Fibroblast of upper back skin (primary cell): ENCODE results near the gene TENM3.
A peak's percentile ranks its signal among the peaks of the same experiment; 100 is the strongest.
"Not testable (repeated sequence)": the region's sequence is repeated elsewhere in the genome, so short reads cannot be mapped to it uniquely, and the experiment has no call there.

Source experiments
- DNase-seq: peaks from one replicate; pipeline ENCODE4 v3.0.0-alpha.2; 2013

TENM3 gene

GRCh38 chr4:182243204-182243603, at the start of gene TENM3:
TSS of gene TENM3 (plus strand) at chr4:182243402. CDS start at chr4:182324021, 80,619 bp downstream.
- not testable (repeated sequence) for DNase-seq

GRCh38 chr4:182194091-182194824, 48.9 kb upstream of the TENM3 start:
- DNase-seq = no peak

GRCh38 chr4:182197611-182198010, 45.6 kb upstream of the TENM3 start:
- no peak for DNase-seq

GRCh38 chr4:182201871-182202270, 41.3 kb upstream of the TENM3 start:
- no peak for DNase-seq

GRCh38 chr4:182202650-182203049, 40.6 kb upstream of the TENM3 start:
- DNase-seq = no peak

- DNase-seq = peak; percentile 25
These were observed 39.3 kb upstream of the TENM3 start for GRCh38 chr4:182203872-182204411.

GRCh38 chr4:182205306-182205705, 37.9 kb upstream of the TENM3 start:
- no peak for DNase-seq

- no peak for DNase-seq
These were observed 36.9 kb upstream of the TENM3 start for GRCh38 chr4:182206266-182206665.

GRCh38 chr4:182206916-182207315, 36.3 kb upstream of the TENM3 start:
- no peak for DNase-seq

- peak; percentile 90 for DNase-seq
These were observed 35.3 kb upstream of the TENM3 start for GRCh38 chr4:182207830-182208396.

- DNase-seq = no peak
These were observed 34.6 kb upstream of the TENM3 start for GRCh38 chr4:182208526-182209050.

GRCh38 chr4:182212211-182212761, 30.9 kb upstream of the TENM3 start:
- peak; percentile 58 for DNase-seq

- DNase-seq = peak; percentile 72
These were observed 30.2 kb upstream of the TENM3 start for GRCh38 chr4:182213004-182213403.

GRCh38 chr4:182215148-182215547, 28.1 kb upstream of the TENM3 start:
- no peak for DNase-seq

GRCh38 chr4:182216005-182216404, 27.2 kb upstream of the TENM3 start:
- no peak for DNase-seq

GRCh38 chr4:182219411-182220056, 23.7 kb upstream of the TENM3 start:
- peak; percentile 43 for DNase-seq

GRCh38 chr4:182221987-182222386, 21.2 kb upstream of the TENM3 start:
- DNase-seq = no peak

- DNase-seq = no peak
These were observed 20.4 kb upstream of the TENM3 start for GRCh38 chr4:182222766-182223165.

- no peak for DNase-seq
These were observed 19.5 kb upstream of the TENM3 start for GRCh38 chr4:182223708-182224107.

GRCh38 chr4:182224192-182224850, 18.9 kb upstream of the TENM3 start:
- DNase-seq = no peak

GRCh38 chr4:182225257-182225852, 17.8 kb upstream of the TENM3 start:
- DNase-seq = no peak

- DNase-seq = no peak
These were observed 15.6 kb upstream of the TENM3 start for GRCh38 chr4:182227611-182228010.
